GM19193 (cell line): ENCODE data around the gene YJU2.

ENCODE experiments used
- POLR2A ChIP-seq: IDR thresholded peaks from 4 replicates; pipeline ENCODE4 v1.6.1; 2011; ENCODE audit not compliant: insufficient read depth, insufficient read length; ENCODE audit errors: extremely low read depth

The YJU2 gene

GRCh38 chr19:4284176-4284958, 37.5 kb downstream of the YJU2 start:
- no peak for TF ChIP-seq POLR2A

- TF ChIP-seq POLR2A, result no peak
Measured at GRCh38 chr19:4284974-4285373, 38.1 kb downstream of the YJU2 start.

GRCh38 chr19:4288091-4288777, 41.4 kb downstream of the YJU2 start:
- no peak for TF ChIP-seq POLR2A

GRCh38 chr19:4291184-4291732, 44.4 kb downstream of the YJU2 start:
- TF ChIP-seq POLR2A, result no peak

- no peak for TF ChIP-seq POLR2A
Measured at GRCh38 chr19:4292515-4292914, 45.6 kb downstream of the YJU2 start.

GRCh38 chr19:4294389-4294788, 47.5 kb downstream of the YJU2 start:
- no peak for TF ChIP-seq POLR2A

GRCh38 chr19:4295972-4296771, 49.3 kb downstream of the YJU2 start:
- no peak for TF ChIP-seq POLR2A

- no peak for TF ChIP-seq POLR2A
Measured at GRCh38 chr19:4297901-4298809, 51.3 kb downstream of the YJU2 start.

- no peak for TF ChIP-seq POLR2A
Measured at GRCh38 chr19:4298810-4299550, 52.1 kb downstream of the YJU2 start.

- TF ChIP-seq POLR2A, result no peak
Measured at GRCh38 chr19:4300589-4300988, 53.7 kb downstream of the YJU2 start.

- TF ChIP-seq POLR2A, result no peak
Measured at GRCh38 chr19:4301590-4302242, 54.8 kb downstream of the YJU2 start.

GRCh38 chr19:4302243-4302640, 55.4 kb downstream of the YJU2 start, which contains the start of gene TMIGD2:
TSS of gene TMIGD2 (minus strand) at chr19:4302389. CDS start at chr19:4302385, 4 bp downstream.
- no peak for TF ChIP-seq POLR2A
